HUES6 (cell line): Measurements from ENCODE around the gene CLIC5.

ENCODE experiments used
- H3K27ac ChIP-seq: 2 replicates; pipeline ENCODE4 v1.7.0; 2013; ENCODE audit warnings: low read depth, mild to moderate bottlenecking, low read length, inconsistent platforms
- H3K27me3 ChIP-seq: 2 replicates; pipeline ENCODE4 v1.6.1; 2013; ENCODE audit warnings: low read length; ENCODE audit not compliant: control insufficient read depth, insufficient read depth
- H3K36me3 ChIP-seq: 2 replicates; pipeline ENCODE4 v1.6.1; 2013; ENCODE audit warnings: low read length; ENCODE audit not compliant: control insufficient read depth, insufficient read depth
- H3K4me1 ChIP-seq: 2 replicates; pipeline ENCODE4 v1.6.1; 2013; ENCODE audit warnings: low read length; ENCODE audit not compliant: control insufficient read depth, insufficient read depth
- H3K4me3 ChIP-seq: 2 replicates; pipeline ENCODE4 v1.5.1; 2013; ENCODE audit warnings: low read depth, low read length
- H3K9ac ChIP-seq: one replicate; pipeline ENCODE4 v1.6.1; 2013; ENCODE audit warnings: mild to moderate bottlenecking, low read length
- H3K9me3 ChIP-seq: 2 replicates; pipeline ENCODE4 v1.6.1; 2013; ENCODE audit warnings: low read depth, low read length; ENCODE audit not compliant: control insufficient read depth, insufficient read depth

CLIC5 gene

DNA sequence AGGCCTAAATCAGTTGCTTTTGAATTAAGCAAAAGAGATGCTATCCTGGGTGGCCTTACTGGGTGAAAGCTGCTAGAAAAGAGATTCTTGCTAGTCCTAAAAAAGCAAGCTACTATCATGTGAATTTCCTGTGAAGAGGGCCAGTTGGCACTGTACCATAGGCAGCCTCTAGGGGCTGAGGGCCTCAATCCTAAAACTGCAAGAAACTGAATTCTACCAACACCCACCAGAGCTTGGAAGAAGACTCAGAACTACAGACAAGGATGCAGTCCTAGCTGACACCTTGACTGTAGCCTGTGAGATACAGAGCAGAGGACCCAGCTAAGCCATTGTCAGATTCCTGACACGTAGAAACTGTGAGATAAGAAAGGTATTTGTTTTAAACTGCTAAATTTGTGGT is 24.5 kb downstream of the CLIC5 start:
- no peak overlapping the region for H3K27ac ChIP-seq
- no peaks in the 10 kb centered on the region for H3K9me3 ChIP-seq
- no peaks in the 10 kb centered on the region for H3K27me3 ChIP-seq
- no peaks in the 10 kb centered on the region for H3K4me1 ChIP-seq
- H3K36me3 ChIP-seq: no peaks in the 10 kb centered on the region
- no peak overlapping the region for H3K4me3 ChIP-seq
- no peak overlapping the region for H3K9ac ChIP-seq

GRCh38 chr6:45990162-45990561 is 25.5 kb downstream of the CLIC5 start:
- H3K9ac ChIP-seq: no peak overlapping the region
- no peak overlapping the region for H3K4me3 ChIP-seq
- no peaks in the 10 kb centered on the region for H3K4me1 ChIP-seq
- H3K27me3 ChIP-seq: no peaks in the 10 kb centered on the region
- H3K9me3 ChIP-seq: no peaks in the 10 kb centered on the region
- no peak overlapping the region for H3K27ac ChIP-seq
- no peaks in the 10 kb centered on the region for H3K36me3 ChIP-seq

GRCh38 chr6:45988635-45989034 is 27.0 kb downstream of the CLIC5 start:
- H3K27ac ChIP-seq: no peak overlapping the region

GRCh38 chr6:45987856-45988255 is 27.8 kb downstream of the CLIC5 start:
- Histone ChIP-seq H3K4me3 (no peak overlapping the region), H3K27ac (no peak overlapping the region), H3K9me3 (no peaks in the 10 kb centered on the region), H3K27me3 (no peaks in the 10 kb centered on the region), H3K36me3 (no peaks in the 10 kb centered on the region), H3K9ac (no peak overlapping the region), H3K4me1 (no peaks in the 10 kb centered on the region)

More at GRCh38 chr6:45988635-45989034, 27.0 kb downstream of the CLIC5 start:
- Histone ChIP-seq H3K9me3 (no peaks in the 10 kb centered on the region), H3K27me3 (no peaks in the 10 kb centered on the region), H3K4me1 (no peaks in the 10 kb centered on the region), H3K4me3 (no peak overlapping the region), H3K9ac (no peak overlapping the region), H3K36me3 (no peaks in the 10 kb centered on the region)

DNA sequence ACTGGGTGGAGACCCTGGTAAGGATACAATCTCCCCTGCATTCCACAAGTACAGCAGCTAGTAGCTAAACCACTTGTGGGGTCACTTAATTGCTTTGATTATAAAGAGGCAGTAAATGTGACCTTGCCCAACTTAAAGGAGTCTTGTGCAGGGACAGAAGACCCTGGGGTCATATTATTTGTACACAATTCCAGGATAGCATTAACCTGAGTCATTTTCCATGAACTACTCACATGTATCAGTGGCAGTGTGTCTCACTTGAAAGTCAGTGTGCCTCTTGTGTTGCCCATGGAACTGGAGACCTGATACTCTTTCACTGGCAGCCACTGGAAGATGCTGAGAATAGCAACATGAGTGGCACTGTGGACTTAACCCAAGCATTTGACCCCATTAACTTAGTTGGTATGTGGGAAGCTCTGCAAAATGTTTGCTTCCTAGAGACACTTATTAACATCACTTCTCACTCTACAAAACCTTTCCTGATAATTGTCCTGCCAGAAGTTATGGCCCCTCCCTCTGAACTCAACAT is 28.9 kb downstream of the CLIC5 start:
- Histone ChIP-seq H3K9ac (no peak overlapping the region), H3K27me3 (no peaks in the 10 kb centered on the region), H3K4me1 (no peaks in the 10 kb centered on the region), H3K4me3 (no peak overlapping the region), H3K27ac (no peak overlapping the region), H3K9me3 (no peaks in the 10 kb centered on the region), H3K36me3 (no peaks in the 10 kb centered on the region)

DNA sequence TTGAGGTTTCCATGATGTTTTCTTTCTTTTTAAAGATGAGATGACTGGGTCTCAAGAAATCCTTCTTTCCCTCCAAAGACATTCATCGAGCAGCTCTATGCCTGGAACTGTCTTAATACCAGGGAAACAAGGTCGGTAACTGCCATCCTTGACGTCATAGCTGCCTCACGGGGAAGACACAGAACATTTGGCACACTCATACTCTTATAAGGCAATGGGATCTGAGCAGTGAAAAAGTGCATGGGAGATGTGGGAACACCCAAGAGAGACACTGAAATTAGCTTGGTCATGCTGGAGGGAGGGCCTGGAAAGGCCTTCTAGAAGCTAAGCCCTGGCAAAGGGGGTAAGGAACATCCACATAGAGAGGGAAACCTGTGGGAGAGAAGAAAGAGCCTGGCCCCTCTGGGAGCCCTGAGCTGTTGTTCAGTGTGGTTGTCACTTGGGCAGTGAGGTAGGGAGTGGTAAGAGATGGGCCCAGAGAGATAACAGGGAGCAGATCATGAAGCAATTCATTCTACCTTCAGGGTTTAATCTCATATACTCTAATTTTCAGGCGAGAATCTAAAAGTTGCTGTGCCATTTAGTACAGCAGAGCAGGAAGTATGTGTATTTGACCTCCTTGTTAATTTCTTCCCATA is 30.8 kb downstream of the CLIC5 start:
- Histone ChIP-seq H3K9ac (no peak overlapping the region), H3K4me3 (no peak overlapping the region), H3K9me3 (no peaks in the 10 kb centered on the region), H3K36me3 (no peaks in the 10 kb centered on the region), H3K27ac (no peak overlapping the region), H3K27me3 (no peaks in the 10 kb centered on the region), H3K4me1 (no peaks in the 10 kb centered on the region)

DNA sequence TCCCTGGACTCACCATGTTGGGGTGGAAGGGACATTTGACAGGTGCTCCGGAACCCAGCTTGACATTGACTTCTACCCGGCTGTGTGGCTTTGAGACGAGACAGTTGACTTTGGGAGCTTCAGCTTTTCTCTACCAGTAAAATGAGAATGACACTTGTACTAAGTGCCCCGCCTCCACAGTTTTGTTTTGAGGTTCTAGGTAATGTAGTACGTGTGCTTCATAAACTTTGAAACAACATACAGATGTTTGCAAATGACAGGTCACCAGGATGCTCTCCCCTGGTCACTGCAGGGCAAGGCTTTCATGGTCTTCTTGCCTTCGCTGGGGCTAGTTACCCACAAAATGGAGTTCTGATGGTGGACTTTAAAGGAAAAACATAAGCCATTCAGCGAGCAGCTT is 31.3 kb downstream of the CLIC5 start:
- H3K36me3 ChIP-seq: no peaks in the 10 kb centered on the region
- no peak overlapping the region for H3K27ac ChIP-seq
- H3K9ac ChIP-seq: no peak overlapping the region
- H3K9me3 ChIP-seq: no peaks in the 10 kb centered on the region
- no peaks in the 10 kb centered on the region for H3K27me3 ChIP-seq
- no peak overlapping the region for H3K4me3 ChIP-seq
- no peaks in the 10 kb centered on the region for H3K4me1 ChIP-seq

- Histone ChIP-seq H3K9ac (no peak overlapping the region), H3K4me1 (no peaks in the 10 kb centered on the region), H3K4me3 (no peak overlapping the region), H3K36me3 (no peaks in the 10 kb centered on the region), H3K27me3 (no peaks in the 10 kb centered on the region), H3K27ac (no peak overlapping the region), H3K9me3 (no peaks in the 10 kb centered on the region)
Observed at GRCh38 chr6:45983062-45983461, 32.6 kb downstream of the CLIC5 start.

DNA sequence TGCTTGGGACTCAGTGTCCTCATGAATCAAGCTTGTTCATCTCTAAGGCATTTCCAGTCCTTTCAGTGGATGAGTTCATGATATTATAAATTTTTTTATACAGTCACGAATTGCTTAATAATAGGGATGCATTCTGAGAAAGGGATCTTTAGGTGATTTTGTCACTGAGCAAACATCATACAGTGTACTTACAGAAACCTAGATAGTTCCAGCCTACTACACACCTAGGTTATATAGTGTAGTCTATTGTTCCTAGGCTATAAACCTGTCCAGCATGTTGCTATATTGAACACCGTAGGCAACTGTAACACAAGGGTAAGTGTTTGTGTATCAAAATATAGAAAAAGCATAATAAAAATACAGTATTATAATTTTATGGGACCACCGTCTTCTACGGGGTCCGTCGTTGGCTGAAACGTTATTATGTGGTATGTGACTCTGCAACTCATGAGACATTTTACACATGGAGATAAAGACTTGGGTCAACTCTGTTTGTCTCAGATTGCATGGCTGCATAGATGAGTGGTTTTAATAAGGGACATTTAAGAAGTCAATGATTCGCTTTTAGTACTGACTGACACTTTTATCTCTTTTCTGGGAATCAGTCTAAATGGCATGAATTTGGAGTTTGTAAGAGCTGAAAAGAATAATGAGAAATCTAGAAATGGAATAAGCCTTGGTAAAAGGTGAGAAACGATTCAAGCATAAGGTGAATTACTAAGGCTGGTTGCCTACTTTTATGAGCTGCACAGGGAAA is 33.2 kb downstream of the CLIC5 start:
- Histone ChIP-seq H3K4me1 (no peaks in the 10 kb centered on the region), H3K27ac (no peak overlapping the region), H3K9ac (no peak overlapping the region), H3K9me3 (no peaks in the 10 kb centered on the region), H3K36me3 (no peaks in the 10 kb centered on the region), H3K4me3 (no peak overlapping the region), H3K27me3 (no peaks in the 10 kb centered on the region)

GRCh38 chr6:45981046-45981445 is 34.6 kb downstream of the CLIC5 start:
- H3K36me3 ChIP-seq: no peaks in the 10 kb centered on the region
- no peak overlapping the region for H3K9ac ChIP-seq
- H3K27ac ChIP-seq: no peak overlapping the region
- no peaks in the 10 kb centered on the region for H3K9me3 ChIP-seq
- H3K4me3 ChIP-seq: no peak overlapping the region
- no peaks in the 10 kb centered on the region for H3K4me1 ChIP-seq
- H3K27me3 ChIP-seq: no peaks in the 10 kb centered on the region

- Histone ChIP-seq H3K36me3 (no peaks in the 10 kb centered on the region), H3K4me3 (no peak overlapping the region), H3K27ac (no peak overlapping the region), H3K9me3 (peaks cover 5% of the 10 kb centered on the region; the same call in 1 of the 2 replicates), H3K27me3 (no peaks in the 10 kb centered on the region), H3K9ac (no peak overlapping the region), H3K4me1 (no peaks in the 10 kb centered on the region)
Observed at GRCh38 chr6:45979311-45979710, 36.3 kb downstream of the CLIC5 start.
